ENCODE data around the gene MTARC2.

GRCh38 chr1:220698607-220699016 is 49.5 kb upstream of the MTARC2 start:
- TF ChIP-seq, protein P1, sequence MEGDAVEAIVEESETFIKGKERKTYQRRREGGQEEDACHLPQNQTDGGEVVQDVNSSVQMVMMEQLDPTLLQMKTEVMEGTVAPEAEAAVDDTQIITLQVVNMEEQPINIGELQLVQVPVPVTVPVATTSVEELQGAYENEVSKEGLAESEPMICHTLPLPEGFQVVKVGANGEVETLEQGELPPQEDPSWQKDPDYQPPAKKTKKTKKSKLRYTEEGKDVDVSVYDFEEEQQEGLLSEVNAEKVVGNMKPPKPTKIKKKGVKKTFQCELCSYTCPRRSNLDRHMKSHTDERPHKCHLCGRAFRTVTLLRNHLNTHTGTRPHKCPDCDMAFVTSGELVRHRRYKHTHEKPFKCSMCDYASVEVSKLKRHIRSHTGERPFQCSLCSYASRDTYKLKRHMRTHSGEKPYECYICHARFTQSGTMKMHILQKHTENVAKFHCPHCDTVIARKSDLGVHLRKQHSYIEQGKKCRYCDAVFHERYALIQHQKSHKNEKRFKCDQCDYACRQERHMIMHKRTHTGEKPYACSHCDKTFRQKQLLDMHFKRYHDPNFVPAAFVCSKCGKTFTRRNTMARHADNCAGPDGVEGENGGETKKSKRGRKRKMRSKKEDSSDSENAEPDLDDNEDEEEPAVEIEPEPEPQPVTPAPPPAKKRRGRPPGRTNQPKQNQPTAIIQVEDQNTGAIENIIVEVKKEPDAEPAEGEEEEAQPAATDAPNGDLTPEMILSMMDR (conservative IDR thresholded peaks at IDR 0.05; ENCODE audit: low read depth, low read length) = no peak
- no peak for TF ChIP-seq EZH2 (IDR thresholded peaks at IDR 0.05; ENCODE audit: borderline replicate concordance, low read depth, low read length, poor library complexity, severe bottlenecking)
